ENCODE results near the gene IMPG2.

DNA sequence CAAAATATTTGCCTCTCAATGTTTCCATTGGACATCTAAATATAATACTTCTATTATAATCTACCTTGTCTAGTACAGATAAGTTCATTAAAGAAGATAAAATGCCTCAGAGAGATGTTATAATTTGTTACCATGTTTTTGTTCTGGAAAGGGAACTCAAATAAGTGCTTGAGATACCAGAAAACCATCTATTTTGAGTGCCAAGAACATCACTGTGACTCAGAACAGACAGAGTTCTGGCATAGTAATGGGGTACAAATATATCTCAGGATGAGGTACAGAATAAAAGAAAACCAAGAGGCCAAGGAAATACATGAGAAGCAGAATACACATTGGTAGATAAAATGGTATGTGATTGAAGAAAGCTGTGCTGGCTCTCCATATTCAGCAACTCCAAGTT, 58.9 kb downstream of the IMPG2 start:
- no peak for TF ChIP-seq EZH2 (IDR thresholded peaks at IDR 0.05; ENCODE audit: borderline replicate concordance, low read depth, low read length, severe bottlenecking)
- TF ChIP-seq, protein P1, sequence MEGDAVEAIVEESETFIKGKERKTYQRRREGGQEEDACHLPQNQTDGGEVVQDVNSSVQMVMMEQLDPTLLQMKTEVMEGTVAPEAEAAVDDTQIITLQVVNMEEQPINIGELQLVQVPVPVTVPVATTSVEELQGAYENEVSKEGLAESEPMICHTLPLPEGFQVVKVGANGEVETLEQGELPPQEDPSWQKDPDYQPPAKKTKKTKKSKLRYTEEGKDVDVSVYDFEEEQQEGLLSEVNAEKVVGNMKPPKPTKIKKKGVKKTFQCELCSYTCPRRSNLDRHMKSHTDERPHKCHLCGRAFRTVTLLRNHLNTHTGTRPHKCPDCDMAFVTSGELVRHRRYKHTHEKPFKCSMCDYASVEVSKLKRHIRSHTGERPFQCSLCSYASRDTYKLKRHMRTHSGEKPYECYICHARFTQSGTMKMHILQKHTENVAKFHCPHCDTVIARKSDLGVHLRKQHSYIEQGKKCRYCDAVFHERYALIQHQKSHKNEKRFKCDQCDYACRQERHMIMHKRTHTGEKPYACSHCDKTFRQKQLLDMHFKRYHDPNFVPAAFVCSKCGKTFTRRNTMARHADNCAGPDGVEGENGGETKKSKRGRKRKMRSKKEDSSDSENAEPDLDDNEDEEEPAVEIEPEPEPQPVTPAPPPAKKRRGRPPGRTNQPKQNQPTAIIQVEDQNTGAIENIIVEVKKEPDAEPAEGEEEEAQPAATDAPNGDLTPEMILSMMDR (IDR thresholded peaks at IDR 0.05; ENCODE audit: borderline replicate concordance, extremely low read depth, low read length, poor library complexity, severe bottlenecking): no peak

All from DND-41 (cell line).